CMK (cell line): ENCODE data around the gene SLC1A4.
A peak's percentile ranks its signal among the peaks of the same experiment; 100 is the strongest.
"Not testable (repeated sequence)": the region's sequence is repeated elsewhere in the genome, so short reads cannot be mapped to it uniquely, and the experiment has no call there.

Experiments
- DNase-seq: peaks from one replicate; pipeline ENCODE4 v3.0.0-alpha.2; 2010; ENCODE audit warnings: low read depth

The SLC1A4 gene

DNA sequence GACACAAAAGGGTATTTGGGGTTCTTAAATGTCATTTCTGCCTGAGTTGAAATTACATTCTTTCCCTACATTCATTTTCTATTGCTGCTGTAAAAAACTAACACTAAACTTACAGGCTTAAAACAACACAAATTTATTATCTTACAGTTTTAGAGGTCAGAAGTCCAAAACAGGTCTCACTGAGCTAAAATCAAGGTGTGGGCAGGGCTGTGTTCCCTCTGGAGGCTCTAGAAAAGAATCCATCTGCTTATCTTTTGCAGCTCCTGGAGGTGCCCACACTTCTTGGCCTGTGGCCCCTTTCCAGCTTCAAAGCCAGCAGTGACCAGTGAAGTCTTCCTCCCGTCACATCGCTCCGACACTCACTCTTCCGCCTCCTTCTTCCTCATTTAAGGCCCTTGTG is 23.2 kb upstream of the SLC1A4 start:
- DNase-seq: no peak

DNA sequence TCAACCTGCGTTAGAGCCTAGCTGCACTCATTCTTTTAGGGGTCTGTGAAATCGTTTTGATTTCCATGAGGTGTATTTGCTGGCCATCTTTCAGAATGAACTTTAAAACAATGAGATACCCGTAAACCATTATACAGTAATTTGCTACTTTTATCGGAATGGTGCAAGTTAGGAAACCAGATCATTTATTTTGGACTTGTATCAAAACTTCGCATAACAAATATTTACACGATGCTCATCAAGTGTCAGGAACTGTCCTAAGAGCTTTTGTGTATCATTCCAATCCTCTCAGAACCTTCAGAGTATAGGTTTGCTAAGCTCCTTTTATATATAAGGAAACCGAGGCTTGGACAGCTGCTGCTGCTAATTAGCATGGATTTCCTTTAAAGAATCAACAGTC is 22.4 kb upstream of the SLC1A4 start:
- DNase-seq: no peak

DNA sequence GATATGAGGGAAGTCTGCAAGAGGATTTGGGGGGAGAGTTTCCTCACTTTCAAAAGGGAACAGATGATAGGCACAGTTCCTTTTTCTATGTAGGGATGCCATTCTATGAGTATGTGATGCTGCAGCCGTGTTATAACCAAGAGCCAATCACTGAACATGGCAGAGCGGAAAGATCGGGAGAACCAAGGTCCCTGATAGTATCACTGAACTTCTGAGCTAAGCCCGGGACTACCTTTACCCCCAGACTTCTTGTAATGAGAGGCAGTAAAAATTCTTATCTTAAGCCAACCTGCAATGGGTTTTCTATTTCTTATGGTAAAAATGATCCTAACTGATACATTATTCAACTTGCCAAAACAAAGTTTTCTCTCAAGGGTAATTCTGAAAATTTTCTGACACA is 21.6 kb upstream of the SLC1A4 start:
- no peak for DNase-seq

DNA sequence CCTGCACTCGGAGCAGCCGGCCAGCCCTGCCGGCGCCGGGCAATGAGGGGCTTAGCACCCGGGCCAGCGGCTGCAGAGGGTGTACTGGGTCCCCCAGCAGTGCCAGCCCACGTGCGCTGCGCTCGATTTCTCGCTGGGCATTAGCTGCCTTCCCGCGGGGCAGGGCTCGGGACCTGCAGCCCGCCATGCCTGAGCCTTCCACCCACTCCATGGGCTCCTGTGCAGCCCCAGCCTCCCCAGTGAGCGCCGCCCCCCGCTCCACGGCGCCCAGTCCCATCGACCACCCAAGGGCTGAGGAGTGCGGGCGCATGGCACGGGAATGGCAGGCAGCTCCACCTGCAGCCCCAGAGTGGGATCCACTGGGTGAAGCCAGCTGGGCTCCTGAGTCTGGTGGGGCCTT is 20.1 kb upstream of the SLC1A4 start:
- DNase-seq: not testable (repeated sequence)

DNA sequence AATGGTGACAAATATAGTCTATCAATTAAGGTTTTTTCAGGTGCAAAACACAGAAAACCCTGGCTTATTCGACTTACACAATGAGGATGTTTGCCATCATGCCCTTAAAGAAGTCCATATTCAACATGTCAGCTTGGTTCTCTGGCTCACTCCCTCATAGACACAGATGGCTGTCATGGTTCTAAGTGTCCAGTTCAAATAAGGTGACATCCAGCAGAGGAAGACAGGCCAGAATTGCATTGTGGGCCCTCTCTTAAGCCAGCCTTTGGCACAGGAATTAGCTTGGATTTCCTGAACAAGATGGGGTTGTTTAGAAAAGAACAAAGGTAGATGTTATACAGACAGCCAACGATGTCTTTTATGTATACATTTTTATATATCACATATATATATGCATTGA is 18.7 kb upstream of the SLC1A4 start:
- no peak for DNase-seq

DNA sequence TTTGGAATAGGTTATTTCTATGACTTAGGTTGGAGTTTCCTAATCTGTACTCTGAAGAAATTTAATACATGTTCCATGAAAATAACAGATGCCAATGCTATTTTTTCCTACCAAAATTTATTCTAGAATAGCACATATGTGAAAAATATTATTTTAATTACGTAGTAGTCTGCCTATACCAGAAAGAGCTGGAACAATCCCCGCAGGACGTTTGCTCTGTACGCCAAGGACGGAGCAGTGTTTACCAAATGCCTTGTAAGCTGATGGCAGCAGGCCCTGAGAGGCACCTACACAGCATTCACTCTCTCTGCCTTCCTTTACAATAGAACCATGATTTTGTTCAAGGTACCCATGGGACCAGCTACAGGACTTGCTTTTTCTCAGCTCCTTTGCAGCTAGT is 16.8 kb upstream of the SLC1A4 start:
- DNase-seq: no peak

DNA sequence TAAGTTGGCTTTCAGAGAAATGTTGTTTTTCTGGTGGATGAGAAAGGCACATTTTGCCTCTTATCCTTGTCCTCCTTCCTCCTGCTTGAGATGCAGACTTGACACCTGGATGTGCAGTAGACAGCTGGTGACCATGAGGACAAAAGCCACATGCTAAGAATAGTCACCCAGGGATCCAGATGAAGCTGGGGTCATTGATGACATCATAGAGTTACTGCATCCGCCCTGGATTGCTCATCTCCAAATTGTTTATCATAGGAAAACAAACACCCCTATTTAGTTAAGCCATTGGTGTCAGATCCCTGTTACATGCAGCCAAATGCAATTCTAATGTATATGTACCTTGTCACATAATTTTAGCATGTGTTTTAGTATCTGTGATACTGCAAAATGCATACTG is 16.3 kb upstream of the SLC1A4 start:
- DNase-seq: no peak

DNA sequence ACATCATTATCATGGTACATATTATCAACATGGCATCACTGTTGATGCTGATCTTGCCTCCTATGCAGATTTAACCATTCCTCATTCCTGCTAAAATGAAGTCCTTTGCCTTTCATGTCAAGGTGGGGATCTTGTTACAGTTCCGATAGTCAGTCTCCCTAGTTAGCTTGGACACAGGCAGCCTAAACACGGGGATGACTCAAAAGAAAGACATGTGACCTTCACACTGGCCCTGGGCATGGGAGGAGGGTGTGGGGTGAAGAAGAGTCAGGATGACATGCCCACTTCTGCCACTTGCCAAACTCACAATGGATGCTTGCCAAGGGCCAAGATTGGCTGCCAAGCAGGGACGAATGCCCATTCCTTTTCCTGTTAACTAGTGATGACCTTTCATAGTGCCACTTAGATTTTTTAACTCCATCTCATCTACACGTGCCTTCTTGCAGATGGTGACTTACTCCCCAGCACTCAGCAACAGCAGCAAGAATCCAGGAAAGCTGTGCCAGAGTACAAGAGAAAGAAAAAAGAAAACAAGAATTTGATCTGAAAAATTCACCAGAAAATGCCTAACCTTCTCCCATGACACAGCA is 13.9 kb upstream of the SLC1A4 start:
- DNase-seq: no peak

DNA sequence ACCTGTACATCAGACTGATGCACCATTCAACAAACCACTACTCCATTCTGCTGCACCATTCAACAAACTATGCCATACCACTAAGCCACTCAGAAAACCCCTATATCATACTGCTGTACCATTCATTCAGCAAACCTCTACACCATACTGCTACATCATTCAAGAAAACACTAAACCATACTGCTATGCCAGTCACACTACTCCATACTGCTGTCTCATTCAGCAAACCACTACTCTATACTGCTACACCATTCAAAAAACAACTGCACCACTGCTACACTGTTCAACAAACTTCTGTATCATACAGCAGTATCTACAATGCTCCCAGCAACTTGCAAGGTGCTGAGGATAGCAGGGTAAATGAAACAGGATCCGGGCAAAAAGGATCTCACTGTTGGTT is 12.9 kb upstream of the SLC1A4 start:
- DNase-seq: no peak

DNA sequence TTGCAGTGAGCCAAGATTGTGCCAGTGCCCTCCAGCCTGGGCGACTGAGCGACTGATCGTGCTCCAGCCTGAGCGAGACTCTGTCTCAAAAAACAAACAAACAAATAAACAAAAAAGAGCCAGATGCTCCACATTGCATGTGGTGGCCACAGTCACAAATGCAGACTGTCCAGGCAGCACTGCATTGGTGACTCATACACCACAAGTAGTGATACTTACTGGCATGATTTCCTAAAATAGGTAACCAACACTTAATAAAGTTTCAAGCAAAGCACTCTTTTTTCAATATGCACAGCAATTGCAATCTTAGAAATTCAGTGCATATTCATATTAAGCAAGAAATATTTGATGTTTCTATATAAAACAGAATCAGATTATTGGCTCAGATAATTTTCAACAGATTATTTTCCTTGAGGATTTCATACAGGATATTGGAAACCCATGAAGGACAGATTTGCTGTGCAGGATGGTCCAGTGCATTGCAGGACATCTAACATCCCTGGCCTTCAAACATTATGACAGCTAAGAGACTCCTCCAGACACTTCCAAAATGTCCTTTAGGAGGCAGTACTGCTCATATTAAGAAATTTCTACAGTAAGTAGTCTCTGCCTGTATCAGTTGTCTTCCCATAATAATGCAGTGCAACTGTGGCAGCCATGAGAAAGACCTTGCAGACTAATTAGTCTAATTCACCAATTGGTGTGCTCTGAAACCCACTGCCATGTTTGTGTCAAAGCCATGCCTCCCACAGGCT is 10.5 kb upstream of the SLC1A4 start:
- no peak for DNase-seq

DNA sequence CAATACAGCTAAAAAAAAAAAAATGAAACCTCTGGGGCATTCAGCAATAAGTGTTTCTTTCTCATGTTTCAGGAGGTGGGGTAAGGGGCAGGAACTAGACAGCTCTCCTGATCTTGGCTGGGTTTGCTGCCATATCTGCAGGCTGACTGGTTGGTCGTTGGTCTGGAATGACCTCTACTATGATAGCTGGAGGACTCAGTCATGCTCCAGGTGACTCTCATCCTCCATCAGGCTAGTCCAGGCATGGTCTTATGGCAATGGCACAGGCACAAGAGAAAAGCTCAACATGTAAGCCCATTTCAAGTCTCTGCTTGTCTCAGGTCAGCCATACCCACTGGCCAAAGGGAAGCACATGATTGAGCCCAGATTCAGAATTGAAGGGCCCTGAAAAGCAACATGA is 9.5 kb upstream of the SLC1A4 start:
- DNase-seq: no peak

DNA sequence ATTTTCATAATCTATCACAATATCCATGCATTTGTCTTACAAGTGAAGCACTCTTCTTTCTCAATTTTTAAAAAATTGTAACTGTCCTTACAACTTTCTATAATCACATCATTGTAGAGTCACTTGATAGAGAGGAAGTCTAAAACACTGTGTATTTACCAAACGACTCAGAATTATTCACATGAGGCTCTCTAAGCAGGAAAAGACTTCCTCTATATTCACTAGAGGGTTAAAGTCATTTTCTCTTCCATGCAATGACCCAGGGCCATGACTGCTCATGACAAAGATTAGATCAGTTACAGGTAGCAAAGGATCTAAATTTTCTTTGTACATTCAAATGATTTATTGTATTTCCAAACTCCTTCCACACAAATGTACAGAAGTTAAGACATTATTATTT is 9.0 kb upstream of the SLC1A4 start:
- no peak for DNase-seq

DNA sequence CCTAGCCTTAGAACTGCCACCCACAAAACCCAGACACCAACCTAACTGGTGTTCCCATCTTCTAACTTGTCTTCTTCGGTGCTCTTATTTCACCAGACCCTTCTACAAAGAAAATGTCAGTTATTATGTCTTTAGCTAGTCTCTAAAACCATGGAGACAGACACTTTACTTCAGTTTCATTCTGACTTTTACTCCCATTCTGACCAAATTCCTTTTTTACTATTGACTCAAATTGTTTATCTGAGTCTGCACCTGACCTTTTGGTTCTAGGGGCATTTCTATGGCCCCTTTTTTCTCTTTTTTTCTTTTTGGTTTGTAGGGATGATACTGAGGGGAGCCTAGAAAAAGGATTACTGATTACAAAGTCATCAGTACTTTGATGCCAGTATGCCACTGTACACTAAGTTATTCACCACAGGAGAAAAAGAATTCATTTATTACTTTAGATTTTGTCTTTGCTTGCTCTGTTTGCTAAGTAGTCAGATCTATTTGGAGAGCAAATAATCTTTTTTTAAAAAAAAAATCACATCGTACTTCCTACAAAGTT is 6.8 kb upstream of the SLC1A4 start:
- DNase-seq: no peak

DNA sequence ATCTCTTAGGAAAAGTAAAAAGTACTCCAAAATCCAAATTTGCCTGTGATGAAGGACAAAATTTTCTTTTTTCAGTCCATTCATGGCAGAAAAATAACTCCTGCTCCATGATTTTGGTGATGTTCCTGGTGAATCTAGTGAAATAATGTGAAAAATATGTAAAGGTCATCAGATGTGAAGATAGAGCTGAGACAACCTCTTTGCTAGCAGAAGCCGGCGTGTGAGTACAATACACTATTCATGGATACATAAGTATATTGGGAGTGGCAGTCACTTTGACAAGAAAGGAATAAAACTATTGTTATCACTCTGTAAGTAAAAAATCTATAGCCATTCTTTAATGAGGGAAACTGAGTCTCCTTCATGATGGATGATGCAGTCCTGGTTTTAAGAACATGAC is 6.3 kb upstream of the SLC1A4 start:
- no peak for DNase-seq

DNA sequence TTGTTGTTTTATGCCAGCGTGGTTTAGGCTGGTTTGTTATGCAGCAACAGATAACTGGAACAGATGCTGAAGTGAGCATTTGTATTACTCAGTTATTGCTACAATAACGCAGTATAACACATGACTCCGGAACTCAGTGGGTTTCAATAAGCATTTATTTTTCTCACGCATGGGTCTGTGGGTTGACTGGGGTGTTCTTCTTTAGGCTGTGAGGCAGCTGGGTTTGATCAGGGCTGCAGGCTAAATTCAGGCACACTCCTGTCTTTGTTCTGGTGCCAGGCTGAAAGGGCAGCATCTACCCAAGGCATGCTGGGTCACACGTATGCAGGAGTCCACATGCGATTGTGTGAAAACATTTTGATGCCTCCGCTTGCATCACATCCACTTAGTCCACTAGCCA is 3.8 kb upstream of the SLC1A4 start:
- no peak for DNase-seq

DNA sequence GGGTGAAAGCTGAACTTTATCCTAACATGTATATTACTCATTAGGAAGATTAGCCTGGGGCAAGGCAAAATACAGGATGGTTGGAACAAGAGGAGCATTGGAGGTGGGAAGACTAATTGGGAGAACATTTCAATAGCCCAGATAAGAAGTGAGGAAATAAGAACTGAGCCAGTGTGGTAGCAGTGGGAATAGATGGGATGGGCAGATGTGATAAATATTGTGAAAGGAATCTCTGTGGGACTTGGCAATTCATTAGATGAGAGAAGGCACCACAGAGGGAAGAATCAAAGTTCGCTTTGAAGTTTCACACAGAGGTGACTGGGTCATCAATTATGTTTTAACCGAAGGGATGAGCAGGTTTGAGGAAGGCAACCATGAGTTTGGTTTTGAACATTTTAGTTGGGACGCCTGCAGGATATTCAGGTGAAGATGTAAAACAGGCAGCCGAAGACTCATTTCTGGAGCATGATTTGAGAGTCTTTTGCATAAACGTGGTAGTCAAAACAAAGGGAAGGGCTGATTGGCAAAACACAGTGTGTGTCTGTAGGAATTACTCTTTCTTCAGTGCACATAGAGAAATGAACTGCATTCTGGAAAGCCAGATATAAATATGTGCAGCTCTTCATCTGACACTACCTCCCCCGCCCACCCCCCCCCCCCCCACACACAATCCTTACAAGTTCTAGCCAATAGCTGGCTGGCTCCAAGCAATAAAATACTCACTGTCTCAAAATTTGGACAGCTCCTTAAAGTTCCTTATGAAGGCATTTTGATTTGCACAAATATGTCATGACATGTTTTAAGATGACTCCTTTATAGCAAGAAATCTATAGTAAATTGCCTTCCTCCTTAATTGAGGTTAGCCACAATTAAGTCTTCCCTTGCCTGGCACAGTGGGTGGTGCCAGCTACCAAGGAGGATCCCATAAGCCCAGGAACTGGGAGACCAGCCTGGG is 1.9 kb upstream of the SLC1A4 start:
- DNase-seq: peak; percentile 15

DNA sequence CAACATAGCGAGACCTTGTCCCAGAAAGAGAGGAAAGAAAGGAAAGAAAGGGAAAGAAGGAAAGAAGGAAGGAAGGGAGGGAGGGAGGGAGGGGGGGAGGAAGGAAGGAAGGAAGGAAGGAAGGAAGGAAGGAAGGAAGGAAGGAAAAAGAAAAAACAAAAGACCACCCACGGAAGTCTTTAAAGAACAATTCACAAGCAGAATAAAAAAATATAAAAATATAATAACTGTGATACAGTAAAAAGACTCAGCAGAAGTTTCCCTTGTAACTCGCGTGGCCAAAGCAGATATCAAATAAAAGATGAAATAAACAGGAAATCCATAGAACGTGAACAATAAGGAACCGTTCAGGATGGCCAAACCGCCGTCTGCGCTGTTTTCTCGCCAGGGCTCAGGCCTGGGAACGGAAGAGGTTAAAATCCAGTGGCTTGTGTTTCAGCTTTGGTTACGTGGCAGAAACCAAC is 1.2 kb upstream of the SLC1A4 start:
- no peak for DNase-seq

DNA sequence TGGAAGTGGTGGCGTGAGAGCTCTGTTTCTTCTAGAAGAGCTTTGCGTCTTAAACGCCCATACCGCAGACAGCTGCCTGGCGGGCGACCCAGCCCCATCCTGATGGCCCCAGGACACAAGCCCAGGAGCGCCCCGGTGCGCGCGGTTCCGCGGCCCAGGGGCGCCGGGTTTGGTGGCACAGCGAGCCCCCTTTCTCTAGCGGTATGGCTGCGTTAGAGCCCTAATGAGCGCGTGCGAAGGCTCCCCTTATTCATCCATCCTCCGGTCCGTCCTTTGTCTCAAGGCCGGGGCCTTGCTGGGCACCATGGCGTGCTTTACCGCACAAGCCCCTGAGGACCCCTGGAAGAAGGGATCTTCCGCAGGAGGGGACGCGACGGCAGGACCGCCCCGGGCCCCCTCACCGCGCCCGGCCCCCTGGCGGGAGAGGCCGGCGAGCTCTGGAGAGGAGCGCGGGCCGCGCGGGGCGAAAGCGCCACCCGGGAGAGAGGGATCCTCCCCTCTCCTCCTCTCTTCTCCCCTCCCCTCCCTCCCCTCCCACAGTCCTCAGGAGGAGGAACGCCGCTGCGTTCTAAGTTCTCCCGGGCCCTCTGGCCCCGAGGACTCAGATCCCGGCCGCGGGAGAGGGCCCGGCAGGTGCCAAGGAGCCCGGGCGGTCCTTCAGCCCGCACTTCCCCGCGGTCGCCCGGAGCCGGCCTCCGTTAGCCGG is 626 bp upstream of the SLC1A4 start:
- DNase-seq: peak; percentile 54

DNA sequence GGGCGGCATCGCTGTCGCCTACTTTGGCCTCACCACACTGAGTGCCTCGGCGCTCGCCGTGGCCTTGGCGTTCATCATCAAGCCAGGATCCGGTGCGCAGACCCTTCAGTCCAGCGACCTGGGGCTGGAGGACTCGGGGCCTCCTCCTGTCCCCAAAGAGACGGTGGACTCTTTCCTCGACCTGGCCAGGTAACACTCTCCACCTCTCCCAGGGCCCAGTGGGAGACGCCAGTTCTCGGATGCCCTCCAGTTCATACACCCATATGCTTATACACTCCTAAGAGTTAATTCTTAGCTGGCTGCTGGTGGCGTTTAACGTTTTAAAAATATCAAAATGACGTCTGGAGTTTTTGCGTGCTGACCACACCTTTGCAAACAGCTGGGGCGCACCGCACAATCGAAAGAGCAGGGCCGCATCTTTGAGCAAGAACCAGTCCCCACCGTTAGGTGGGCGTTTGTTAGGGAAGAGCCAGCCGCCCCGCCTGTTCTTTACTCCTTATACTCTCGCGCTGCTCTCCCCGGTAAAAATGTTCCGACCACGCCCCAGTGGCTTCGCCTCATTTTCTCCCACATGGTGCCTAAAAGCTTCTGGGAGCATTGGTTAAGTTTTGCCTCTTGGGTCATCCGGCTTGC is 899 bp downstream of the SLC1A4 start:
- DNase-seq: no peak

DNA sequence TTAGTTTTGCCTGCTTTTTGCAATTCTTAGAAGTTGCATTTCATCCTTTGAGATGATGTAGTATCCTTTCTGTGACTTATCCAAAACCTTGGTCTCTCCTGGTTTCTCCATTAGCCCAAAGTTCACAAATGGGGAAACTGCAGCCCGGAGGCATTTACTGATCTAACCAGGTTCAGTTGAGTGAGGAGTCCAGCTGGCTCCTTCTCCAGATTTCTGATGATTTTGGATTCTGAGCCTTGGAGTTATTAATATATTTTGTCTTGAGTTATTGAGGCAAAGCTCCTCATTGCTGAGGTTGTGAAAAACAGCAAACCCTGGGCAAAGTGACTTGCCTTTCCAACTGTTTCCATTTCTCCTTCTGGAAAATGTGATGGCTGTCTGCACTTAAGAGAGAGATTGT is 1.7 kb downstream of the SLC1A4 start:
- no peak for DNase-seq

DNA sequence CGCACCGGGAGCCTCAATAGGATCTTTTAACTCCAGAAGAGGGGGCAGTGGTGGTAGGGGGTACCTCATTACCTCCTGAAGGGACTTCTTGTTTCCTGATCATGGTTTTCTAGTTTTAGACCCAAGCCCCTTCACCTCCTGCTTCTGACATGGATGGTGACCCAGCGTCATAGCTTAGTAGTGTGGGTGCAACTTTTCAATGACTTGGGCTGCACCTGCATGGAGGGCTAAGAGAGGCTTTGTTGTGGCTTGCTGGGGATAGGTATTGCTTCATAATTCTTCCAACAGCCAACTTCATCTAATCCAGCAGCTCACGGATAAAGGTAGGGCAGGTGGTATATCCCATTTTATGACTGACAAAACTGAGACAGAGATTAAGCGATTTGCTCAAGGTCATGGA is 3.0 kb downstream of the SLC1A4 start:
- no peak for DNase-seq

DNA sequence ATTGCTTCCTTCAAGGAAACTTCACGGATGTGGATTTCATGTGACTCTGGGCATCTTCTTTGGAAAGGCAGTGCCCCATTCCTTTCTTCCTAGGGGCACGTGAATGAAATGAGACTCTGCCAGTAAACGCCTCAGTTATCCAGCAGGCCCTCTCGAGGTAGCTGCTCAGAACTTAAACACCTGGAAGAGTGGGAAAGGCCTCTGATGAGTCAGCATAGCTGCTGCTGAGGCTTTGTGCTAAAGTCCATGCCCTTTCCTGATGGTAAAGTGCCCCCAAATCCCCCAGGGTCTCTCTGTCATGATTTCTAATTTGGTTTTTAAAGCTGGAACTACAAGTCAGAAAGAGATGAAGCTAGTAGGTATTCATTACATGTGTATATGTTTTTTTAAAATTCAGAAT is 3.8 kb downstream of the SLC1A4 start:
- DNase-seq: no peak
